NCI-H146 (cell line): ENCODE measurements around the gene UBE3C.
A peak's percentile ranks its signal among the peaks of the same experiment; 100 is the strongest.
"Not testable (repeated sequence)": the region's sequence is repeated elsewhere in the genome, so short reads cannot be mapped to it uniquely, and the experiment has no call there.

Experiments
- DNase-seq: peaks from one replicate; lab custom pipeline; 2025; lab: John Stamatoyannopoulos, UW

UBE3C gene

GRCh38 chr7:157235357-157236333 is 96.9 kb downstream of the UBE3C start:
- no peak for DNase-seq

- no peak for DNase-seq
These were observed 99.4 kb downstream of the UBE3C start for GRCh38 chr7:157238087-157238486.

GRCh38 chr7:157239571-157240270 is 101.0 kb downstream of the UBE3C start:
- DNase-seq = no peak

GRCh38 chr7:157241631-157242030 is 102.9 kb downstream of the UBE3C start:
- DNase-seq = no peak

GRCh38 chr7:157244516-157245294 is 106.0 kb downstream of the UBE3C start:
- DNase-seq = no peak

- no peak for DNase-seq
These were observed 107.3 kb downstream of the UBE3C start for GRCh38 chr7:157246052-157246451.

GRCh38 chr7:157248659-157249058 is 109.9 kb downstream of the UBE3C start:
- no peak for DNase-seq

- DNase-seq = peak; percentile 45
These were observed 112.0 kb downstream of the UBE3C start for GRCh38 chr7:157250605-157251228.

- not testable (repeated sequence) for DNase-seq
These were observed 113.1 kb downstream of the UBE3C start for GRCh38 chr7:157251817-157252216.

- no peak for DNase-seq
These were observed 115.1 kb downstream of the UBE3C start for GRCh38 chr7:157253850-157254249.

- DNase-seq = not testable (repeated sequence)
These were observed 116.1 kb downstream of the UBE3C start for GRCh38 chr7:157254781-157255180.

- no peak for DNase-seq
These were observed 116.5 kb downstream of the UBE3C start for GRCh38 chr7:157255201-157255606.

GRCh38 chr7:157263156-157263555 is 124.4 kb downstream of the UBE3C start:
- DNase-seq = no peak

- no peak for DNase-seq
These were observed 126.3 kb downstream of the UBE3C start for GRCh38 chr7:157265051-157265450.

- DNase-seq = no peak
These were observed 127.5 kb downstream of the UBE3C start for GRCh38 chr7:157266272-157266671.

- DNase-seq = no peak
These were observed 128.8 kb downstream of the UBE3C start for GRCh38 chr7:157267516-157267915.

- no peak for DNase-seq
These were observed 129.2 kb downstream of the UBE3C start for GRCh38 chr7:157267956-157268355.

- no peak for DNase-seq
These were observed 129.8 kb downstream of the UBE3C start for GRCh38 chr7:157268540-157268939.

GRCh38 chr7:157269341-157270059 is 130.8 kb downstream of the UBE3C start:
- DNase-seq = no peak

GRCh38 chr7:157270060-157270444 is 131.3 kb downstream of the UBE3C start:
- no peak for DNase-seq

GRCh38 chr7:157271315-157271990 is 132.7 kb downstream of the UBE3C start:
- DNase-seq = no peak
